GM18526 (cell line): ENCODE results near the gene ZNF862.

Source experiments
- POLR2A ChIP-seq: IDR thresholded peaks from 3 replicates; pipeline ENCODE4 v1.6.1; 2011; ENCODE audit not compliant: insufficient read length; ENCODE audit errors: extremely low read depth

ZNF862 gene

GRCh38 chr7:149818536-149818840 lies 19.7 kb upstream of the ZNF862 start:
- no peak for TF ChIP-seq POLR2A

GRCh38 chr7:149819141-149819960 lies 18.8 kb upstream of the ZNF862 start:
- no peak for TF ChIP-seq POLR2A

GRCh38 chr7:149819961-149820340 lies 18.2 kb upstream of the ZNF862 start:
- no peak for TF ChIP-seq POLR2A

GRCh38 chr7:149820622-149821190 lies 17.5 kb upstream of the ZNF862 start:
- TF ChIP-seq POLR2A = no peak

GRCh38 chr7:149821191-149822148 lies 16.7 kb upstream of the ZNF862 start:
- no peak for TF ChIP-seq POLR2A

GRCh38 chr7:149822353-149822943 lies 15.7 kb upstream of the ZNF862 start:
- no peak for TF ChIP-seq POLR2A

GRCh38 chr7:149823191-149823630 lies 15.0 kb upstream of the ZNF862 start:
- no peak for TF ChIP-seq POLR2A

- TF ChIP-seq POLR2A = no peak
Observed at GRCh38 chr7:149823631-149824199, 14.5 kb upstream of the ZNF862 start.

- TF ChIP-seq POLR2A = no peak
Observed at GRCh38 chr7:149824301-149824741, 13.9 kb upstream of the ZNF862 start.

GRCh38 chr7:149824748-149825566 lies 13.2 kb upstream of the ZNF862 start:
- TF ChIP-seq POLR2A = no peak

GRCh38 chr7:149825567-149826343 lies 12.4 kb upstream of the ZNF862 start:
- TF ChIP-seq POLR2A = no peak

- TF ChIP-seq POLR2A = no peak
Observed at GRCh38 chr7:149826344-149827088, 11.7 kb upstream of the ZNF862 start.

- TF ChIP-seq POLR2A = no peak
Observed at GRCh38 chr7:149827089-149827981, 10.8 kb upstream of the ZNF862 start.
